HFF-Myc (cell line): ENCODE data around the gene MICAL1.
"Not testable (repeated sequence)": the region's sequence is repeated elsewhere in the genome, so short reads cannot be mapped to it uniquely, and the experiment has no call there.

Source experiments
- DNase-seq: peaks from one replicate; pipeline ENCODE4 v3.0.0-alpha.2; 2011; ENCODE audit warnings: low read depth; ENCODE audit errors: extremely low read depth
- H3K4me3 ChIP-seq: replicated peaks from 2 replicates; pipeline ENCODE4 v1.5.1; 2011; ENCODE audit warnings: low read depth, mild to moderate bottlenecking, control low read depth, low read length
- TF ChIP-seq, protein P1 (sequence below): IDR thresholded peaks from 2 replicates; pipeline ENCODE4 v1.5.1; 2012; ENCODE audit warnings: mild to moderate bottlenecking, low read depth, low read length, control low read depth; ENCODE audit errors: missing control alignments

The MICAL1 gene

DNA sequence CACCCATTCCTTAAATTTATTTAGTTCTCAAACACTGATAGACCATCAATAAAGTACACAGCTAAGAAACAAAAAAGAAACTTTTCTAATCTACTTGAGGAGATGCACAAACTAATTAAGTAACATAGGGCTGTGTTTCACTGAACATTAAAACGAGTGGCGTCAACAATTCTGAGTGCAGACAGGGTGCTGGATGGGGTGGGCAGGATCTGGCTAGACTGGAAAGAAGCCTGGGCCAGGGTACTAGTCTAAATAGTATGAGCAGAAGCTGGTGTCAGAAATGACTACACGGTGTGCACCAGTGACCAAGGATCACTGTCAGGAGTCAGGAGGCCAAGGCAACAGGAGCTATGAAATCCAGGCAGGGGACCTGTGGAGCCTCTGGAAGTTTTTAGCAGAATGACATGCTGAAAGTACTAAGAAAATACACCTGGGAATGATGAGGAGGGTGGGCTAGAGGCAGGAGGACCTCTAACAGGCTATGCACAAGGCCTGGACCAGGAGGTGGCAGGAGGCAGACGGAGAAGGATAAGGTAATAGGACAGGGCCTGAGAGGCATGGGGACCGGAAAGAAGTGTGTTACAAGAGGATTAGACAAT, 14.1 kb upstream of the MICAL1 start:
- no peak overlapping the region for H3K4me3 ChIP-seq
- TF ChIP-seq, protein P1, sequence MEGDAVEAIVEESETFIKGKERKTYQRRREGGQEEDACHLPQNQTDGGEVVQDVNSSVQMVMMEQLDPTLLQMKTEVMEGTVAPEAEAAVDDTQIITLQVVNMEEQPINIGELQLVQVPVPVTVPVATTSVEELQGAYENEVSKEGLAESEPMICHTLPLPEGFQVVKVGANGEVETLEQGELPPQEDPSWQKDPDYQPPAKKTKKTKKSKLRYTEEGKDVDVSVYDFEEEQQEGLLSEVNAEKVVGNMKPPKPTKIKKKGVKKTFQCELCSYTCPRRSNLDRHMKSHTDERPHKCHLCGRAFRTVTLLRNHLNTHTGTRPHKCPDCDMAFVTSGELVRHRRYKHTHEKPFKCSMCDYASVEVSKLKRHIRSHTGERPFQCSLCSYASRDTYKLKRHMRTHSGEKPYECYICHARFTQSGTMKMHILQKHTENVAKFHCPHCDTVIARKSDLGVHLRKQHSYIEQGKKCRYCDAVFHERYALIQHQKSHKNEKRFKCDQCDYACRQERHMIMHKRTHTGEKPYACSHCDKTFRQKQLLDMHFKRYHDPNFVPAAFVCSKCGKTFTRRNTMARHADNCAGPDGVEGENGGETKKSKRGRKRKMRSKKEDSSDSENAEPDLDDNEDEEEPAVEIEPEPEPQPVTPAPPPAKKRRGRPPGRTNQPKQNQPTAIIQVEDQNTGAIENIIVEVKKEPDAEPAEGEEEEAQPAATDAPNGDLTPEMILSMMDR = no peak
- no peak for DNase-seq

DNA sequence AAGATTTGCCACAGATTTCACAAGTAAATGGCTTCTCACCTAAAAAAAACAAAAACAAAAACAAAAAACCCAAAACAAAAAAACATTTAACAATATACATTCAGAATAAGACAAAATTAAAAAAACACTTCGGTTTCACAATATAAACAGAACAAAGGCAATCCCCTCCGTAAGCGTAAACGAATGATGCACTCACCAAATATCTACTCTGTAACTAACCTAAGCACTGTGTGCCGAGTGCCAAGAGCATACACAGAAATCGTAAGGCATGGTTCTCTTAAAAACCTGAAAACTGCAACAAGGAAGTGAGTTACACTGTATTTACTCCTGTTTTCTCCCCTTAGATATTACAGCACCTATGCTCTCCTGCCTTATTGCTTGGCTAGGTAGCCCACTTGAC, 12.1 kb upstream of the MICAL1 start:
- DNase-seq = no peak
- H3K4me3 ChIP-seq = no peak overlapping the region
- TF ChIP-seq, protein P1 = no peak

DNA sequence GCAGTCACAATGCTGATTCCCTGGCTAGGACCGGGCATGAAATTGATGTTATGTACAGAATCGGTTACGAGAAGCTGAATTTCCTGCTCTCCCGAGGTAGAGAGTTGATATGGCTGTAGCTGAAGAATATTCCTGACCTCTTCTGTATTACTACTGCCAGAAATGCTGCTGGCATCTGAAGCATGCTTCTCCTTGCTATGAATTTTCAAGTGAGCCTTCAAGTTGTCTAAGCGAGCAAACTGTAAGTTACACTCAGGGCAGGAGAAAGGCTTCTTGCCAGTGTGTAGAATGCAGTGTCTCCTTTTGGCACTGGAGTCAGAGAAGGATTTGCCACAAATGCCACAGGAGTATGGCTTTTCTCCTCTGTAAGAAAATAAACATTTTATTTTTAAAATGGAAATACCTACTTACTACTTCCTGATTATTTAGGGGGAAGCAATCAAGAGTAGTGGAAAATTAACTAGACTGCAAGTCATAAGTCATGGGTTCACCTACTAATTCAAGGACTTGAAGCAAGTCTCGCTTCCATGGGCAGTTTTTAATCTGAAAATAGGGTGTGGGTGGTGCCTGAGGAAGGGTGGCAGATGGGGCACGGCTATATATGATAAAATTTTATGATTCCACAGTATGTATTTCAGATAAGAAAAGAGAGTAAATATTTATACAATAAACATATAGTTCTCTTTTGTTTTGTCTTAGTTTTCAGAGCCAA, 10.8 kb upstream of the MICAL1 start:
- H3K4me3 ChIP-seq = no peak overlapping the region
- no peak for DNase-seq
- TF ChIP-seq, protein P1 = no peak

DNA sequence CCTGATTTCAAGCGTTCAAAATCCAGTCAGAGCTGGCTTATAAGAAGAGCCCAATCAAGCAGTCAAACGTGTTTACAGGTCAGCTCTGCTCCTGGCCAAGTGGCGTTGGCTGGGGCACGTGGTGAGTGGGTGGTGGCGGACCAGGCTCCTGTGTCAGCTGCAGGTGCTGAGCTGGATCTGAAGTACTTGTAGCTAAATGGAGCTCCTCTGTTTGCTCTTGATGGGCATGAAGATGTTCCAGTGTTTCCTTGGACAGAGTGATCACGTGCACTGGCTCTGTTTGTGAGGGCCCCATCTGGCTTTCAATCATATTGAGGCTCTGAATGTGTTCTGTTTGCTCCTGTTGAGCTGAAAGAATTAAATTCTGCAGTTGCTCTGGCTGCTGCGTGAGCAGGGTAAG, 10.2 kb upstream of the MICAL1 start:
- TF ChIP-seq, protein P1 = no peak
- DNase-seq = no peak

DNA sequence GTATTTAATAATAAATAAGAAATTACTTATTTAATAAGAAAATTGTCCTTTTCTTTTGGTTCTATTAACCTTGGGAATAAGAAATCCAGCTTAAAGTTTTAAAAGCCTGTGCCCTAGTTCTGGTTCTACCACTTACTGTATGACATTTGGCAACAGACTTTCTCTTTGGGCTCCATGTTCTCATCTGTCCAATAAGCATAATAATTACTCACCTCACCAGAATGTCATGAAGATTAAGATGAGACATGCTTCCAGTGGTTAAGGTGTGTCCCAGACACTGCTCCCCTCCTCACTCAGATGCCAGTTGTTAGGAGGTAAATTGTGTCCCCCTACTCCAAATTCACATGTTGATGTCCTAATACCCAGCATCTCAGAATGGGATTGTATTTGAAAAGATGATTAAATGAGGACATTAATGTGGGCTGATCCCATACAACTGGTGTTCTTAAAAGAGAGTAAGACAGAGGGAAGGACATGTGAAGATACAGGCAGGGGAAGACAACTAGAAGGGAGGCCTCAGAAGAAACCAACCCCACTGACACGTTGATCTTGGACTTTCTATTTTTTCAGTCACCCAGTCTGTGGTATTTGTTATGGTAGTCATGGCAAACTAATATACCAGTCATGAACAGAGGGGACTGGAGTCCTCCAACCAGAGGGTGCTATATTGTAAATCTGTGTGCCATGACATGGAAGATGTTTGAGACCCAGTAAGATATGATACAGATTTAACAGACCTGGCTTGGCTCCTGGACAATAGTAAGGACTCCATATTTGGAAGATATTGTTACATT, 6.4 kb upstream of the MICAL1 start:
- DNase-seq = no peak
- TF ChIP-seq, protein P1 = no peak
- no peak overlapping the region for H3K4me3 ChIP-seq

More for the DNA sequence above, 10.2 kb upstream of the MICAL1 start:
- no peak overlapping the region for H3K4me3 ChIP-seq

DNA sequence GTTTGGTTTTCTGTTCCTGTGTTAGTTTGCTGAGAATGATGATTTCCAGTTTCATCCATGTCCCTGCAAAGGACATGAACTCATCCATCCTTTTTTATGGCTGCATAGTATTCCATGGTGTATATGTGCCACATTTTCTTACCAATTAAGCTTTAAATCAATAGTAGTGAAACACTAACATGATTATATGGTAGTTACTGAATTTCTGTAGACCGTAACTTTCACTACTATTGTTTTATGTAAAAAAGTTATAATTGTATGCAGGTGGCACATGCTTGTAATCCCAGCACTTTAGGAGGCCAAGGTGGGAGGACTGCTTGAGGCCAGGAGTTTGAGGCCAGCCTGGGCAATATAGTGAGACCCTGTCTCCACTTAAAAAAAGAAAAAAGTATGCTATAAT, 5.6 kb upstream of the MICAL1 start:
- not testable (repeated sequence) for DNase-seq, H3K4me3 ChIP-seq

DNA sequence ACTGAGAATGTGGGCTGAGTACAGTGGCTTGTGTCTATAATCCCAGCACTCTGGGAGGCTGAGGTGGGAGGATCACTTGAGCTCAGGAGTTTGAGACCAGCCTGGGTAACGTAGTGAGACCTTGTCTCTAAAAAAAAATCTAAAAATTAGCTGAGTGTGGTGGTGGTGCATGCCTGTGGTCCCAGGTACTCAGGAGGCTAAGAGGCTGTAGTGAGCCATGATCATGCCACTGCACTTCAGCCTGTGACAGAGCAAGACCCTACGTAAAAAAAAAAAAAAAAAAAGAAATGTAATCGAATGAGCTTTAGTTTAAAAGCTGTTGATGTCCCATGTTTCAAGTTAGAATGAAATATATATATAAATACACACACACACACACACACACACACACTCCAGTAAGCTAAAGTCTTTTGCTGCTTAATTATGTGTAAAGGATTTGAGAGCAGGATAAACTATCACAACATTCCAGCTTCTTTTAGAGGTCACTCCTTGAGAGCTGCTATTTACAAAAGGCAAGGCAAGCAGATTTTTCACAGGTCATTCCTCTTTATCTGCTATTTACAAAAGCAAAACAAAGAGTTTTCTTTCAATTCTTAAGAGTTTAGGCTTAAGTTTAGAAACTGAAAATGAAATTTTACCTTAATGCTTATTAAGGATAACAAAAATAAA, 4.7 kb upstream of the MICAL1 start:
- no peak overlapping the region for H3K4me3 ChIP-seq
- TF ChIP-seq, protein P1 = no peak
- no peak for DNase-seq
